Activated CD4-positive, alpha-beta T cell treated with anti-CD3 and anti-CD28 coated beads, Interleukin-2, amount 50 U/mL, for 16 hours (primary cell): ENCODE results near the gene AKT3.

Source experiments
- DNase-seq: peaks from one replicate; pipeline ENCODE4 v3.0.0-alpha.2; 2020

Gene AKT3

GRCh38 chr1:243454328-243454997 lies 395.6 kb downstream of the AKT3 start:
- DNase-seq: no peak

GRCh38 chr1:243452092-243452491 lies 398.0 kb downstream of the AKT3 start:
- DNase-seq: no peak

DNA sequence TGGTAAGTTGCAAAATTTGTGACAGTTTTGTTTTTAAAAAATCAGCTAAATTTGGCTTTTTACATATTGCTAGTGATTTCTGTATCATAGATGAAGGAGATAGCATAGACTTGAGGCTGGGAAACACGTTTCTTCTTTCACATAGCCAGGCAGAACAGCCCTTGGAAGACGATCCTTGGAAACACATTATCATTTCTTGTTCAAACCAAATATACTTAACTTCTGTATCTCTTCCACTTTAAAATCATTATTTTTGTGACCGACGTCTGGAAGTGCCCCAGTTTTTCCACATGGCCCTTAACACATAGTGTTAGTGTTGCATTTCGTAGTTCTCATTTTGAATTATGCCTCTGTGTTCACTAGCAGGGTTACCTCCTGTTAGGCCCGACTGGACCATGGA lies 400.7 kb downstream of the AKT3 start:
- DNase-seq: no peak

DNA sequence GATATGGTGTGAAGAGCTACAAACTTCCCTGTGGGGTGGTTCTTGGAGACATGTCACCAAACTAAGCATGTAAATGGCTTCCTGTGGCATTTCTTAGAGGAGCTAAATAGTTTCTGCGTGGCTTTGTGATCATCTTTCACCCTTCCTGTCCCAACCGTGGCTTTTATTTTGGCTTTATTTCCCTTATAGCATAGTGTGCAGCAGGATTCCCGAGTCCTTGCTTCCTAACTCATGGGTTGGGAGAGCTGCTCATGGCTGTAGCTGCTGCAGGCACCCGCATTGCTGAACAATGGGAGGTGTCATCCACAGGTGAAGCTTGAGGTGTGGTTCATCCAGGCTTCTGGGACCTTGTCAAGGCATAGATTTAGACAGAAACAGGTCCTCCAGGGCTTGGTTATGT lies 402.2 kb downstream of the AKT3 start:
- no peak for DNase-seq

- DNase-seq: no peak
These were observed 402.7 kb downstream of the AKT3 start for GRCh38 chr1:243447347-243447746.

- no peak for DNase-seq
These were observed 406.5 kb downstream of the AKT3 start for GRCh38 chr1:243443557-243443956.

DNA sequence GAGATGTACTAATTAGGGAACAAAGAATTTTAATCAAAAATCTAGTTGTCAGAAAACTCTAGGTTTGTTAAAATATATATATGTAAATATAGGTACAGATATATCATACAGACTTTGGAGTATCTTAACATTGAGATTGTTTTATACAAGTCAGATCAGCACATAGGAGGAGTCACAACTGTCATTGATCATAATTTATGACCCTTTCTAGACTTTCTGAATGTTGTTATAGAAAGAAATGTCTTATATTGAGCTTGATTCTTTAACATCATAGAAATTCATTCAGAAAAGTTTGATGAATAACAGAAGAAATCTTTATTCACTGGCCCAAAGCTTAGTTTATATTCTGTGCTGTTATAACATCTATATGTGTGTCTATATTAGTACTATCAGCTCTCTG lies 408.4 kb downstream of the AKT3 start:
- DNase-seq: no peak

DNA sequence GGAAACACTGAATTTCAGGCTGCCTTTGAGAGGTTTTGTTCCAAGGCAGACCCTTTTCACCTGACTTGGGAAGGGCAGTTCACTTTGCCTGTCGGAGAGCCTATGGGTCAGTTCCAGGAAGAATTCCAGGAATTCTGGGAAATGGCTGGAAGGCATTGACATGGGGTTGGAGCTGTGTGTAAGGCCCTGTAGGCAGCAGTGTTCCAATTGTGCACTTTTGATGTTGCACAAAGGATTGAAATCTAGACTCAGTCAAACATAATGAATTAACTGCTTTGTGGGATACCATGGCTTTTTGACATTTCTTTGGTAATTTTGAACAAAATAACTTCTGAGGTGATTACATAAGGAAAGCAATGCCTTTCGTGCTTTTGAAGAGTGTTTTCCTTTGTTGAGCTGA lies 409.6 kb downstream of the AKT3 start:
- DNase-seq: no peak

GRCh38 chr1:243438815-243439214 lies 411.2 kb downstream of the AKT3 start:
- no peak for DNase-seq
